ENCODE measurements around the gene MAT1A.
"Not testable (repeated sequence)": the region's sequence is repeated elsewhere in the genome, so short reads cannot be mapped to it uniquely, and the experiment has no call there.

Gene MAT1A

GRCh38 chr10:80264081-80265056 lies 25.1 kb downstream of the MAT1A start:
- Histone ChIP-seq H3K36me3 (ENCODE audit: control insufficient read depth, insufficient read depth, low read length) (no peaks in the 10 kb centered on the region), H3K4me3 (ENCODE audit: low read depth, low read length) (no peak overlapping the region; the same call in 1 of the 2 replicates), H3K9ac (ENCODE audit: low read length) (no peak overlapping the region), H3K9me3 (ENCODE audit: control insufficient read depth, insufficient read depth, low read depth, low read length) (peaks cover 7% of the 10 kb centered on the region; the same call in 1 of the 2 replicates), H3K4me1 (ENCODE audit: control insufficient read depth, insufficient read depth, low read length) (peaks cover 18% of the 10 kb centered on the region), H3K27ac (ENCODE audit: low read depth, low read length) (no peak overlapping the region), H3K27me3 (ENCODE audit: control insufficient read depth, insufficient read depth, low read length) (no peaks in the 10 kb centered on the region)

- no peak overlapping the region for H3K27ac ChIP-seq (ENCODE audit: low read depth, low read length)
- no peak overlapping the region for H3K4me3 ChIP-seq (ENCODE audit: low read depth, low read length)
- peaks cover 20% of the 10 kb centered on the region for H3K4me1 ChIP-seq (ENCODE audit: control insufficient read depth, insufficient read depth, low read length)
Measured at GRCh38 chr10:80261316-80262030, 28.0 kb downstream of the MAT1A start.

DNA sequence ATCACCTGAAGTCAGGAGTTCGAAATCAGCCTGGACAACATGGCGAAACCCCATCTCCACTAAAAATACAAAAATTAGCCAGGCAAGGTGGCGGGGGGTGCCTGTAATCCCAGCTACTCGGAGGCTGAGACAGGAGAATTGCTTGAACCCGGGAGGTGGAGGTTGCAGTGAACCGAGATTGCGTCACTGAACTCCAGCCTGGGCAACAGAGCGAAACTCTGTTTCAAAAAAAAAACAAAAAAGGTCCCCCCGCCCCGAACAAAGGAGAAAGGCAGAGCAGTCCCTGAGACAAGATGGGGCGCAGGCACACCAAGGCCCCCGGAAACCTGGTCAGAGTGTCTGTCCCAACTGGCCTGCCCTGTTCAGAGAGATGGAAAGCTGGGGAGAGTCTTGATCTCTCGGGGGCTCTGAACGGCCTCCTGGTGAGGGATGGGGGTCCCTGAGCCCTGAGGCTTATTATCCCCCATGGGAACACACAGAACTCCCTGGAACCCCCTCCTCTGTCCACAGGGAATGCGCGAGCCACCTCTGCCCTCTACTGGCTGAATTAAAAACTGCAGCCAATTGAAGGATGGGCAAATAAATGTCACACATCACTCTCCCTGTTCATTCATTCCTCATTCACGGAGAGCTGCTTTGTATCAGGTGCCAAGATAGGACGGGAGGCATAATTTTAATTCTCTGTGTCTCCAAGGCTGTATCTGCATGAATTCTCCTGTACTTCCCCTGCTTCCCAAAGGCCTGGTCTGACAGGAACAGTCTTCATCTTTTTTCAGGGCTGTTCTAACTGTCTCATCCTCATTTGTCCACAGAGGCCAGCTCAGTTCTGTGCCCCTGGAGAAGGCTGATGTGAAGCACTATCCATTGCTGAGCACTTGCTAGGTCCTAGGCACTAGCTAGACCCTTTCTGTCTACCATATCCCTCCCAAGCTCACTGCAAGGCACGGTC lies 28.9 kb downstream of the MAT1A start:
- no peaks in the 10 kb centered on the region for H3K36me3 ChIP-seq (ENCODE audit: control insufficient read depth, insufficient read depth, low read length)
- H3K4me1 ChIP-seq (ENCODE audit: control insufficient read depth, insufficient read depth, low read length) = peaks cover 13% of the 10 kb centered on the region
- H3K9ac ChIP-seq (ENCODE audit: low read length) = no peak overlapping the region
- H3K27ac ChIP-seq (ENCODE audit: low read depth, low read length) = no peak overlapping the region
- no peak overlapping the region for H3K4me3 ChIP-seq (ENCODE audit: low read depth, low read length)
- H3K9me3 ChIP-seq (ENCODE audit: control insufficient read depth, insufficient read depth, low read depth, low read length) = peaks cover 7% of the 10 kb centered on the region; the same call in 1 of the 2 replicates
- H3K27me3 ChIP-seq (ENCODE audit: control insufficient read depth, insufficient read depth, low read length) = 0 out of 2 replicates have a peak, but pooled peaks cover 6% of the 10 kb centered on the region

More at GRCh38 chr10:80261316-80262030, 28.0 kb downstream of the MAT1A start:
- Histone ChIP-seq H3K9me3 (ENCODE audit: control insufficient read depth, insufficient read depth, low read depth, low read length) (peaks cover 7% of the 10 kb centered on the region; the same call in 1 of the 2 replicates), H3K36me3 (ENCODE audit: control insufficient read depth, insufficient read depth, low read length) (no peaks in the 10 kb centered on the region), H3K27me3 (ENCODE audit: control insufficient read depth, insufficient read depth, low read length) (0 out of 2 replicates have a peak, but pooled peaks cover 2% of the 10 kb centered on the region), H3K9ac (ENCODE audit: low read length) (no peak overlapping the region)

DNA sequence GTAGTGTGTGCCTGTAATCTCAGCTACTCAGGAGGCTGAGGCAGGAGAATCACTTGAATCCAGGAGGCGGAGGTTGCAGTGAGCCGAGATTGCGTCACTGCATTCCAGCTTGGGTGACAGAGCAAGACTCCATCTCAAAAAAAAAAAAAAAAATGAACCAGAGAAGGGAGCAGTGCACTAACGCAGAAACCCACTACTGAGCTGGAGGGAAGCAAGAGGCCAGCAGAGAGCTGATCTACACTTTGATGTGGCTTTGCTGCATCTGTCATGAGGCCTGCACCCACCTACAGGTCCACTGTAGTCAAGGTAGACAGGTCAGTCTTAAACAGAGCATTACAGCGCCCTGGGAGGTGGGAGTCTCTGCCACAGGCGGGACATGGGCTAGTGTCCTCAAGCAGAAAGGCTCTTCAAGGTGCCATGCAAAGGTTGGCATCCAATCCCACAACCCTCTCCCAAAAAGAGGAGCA lies 30.0 kb downstream of the MAT1A start:
- H3K4me1 ChIP-seq (ENCODE audit: control insufficient read depth, insufficient read depth, low read length) = peaks cover 4% of the 10 kb centered on the region; the same call in 1 of the 2 replicates
- no peak overlapping the region for H3K27ac ChIP-seq (ENCODE audit: low read depth, low read length)
- H3K27me3 ChIP-seq (ENCODE audit: control insufficient read depth, insufficient read depth, low read length) = 0 out of 2 replicates have a peak, but pooled peaks cover 6% of the 10 kb centered on the region
- H3K9me3 ChIP-seq (ENCODE audit: control insufficient read depth, insufficient read depth, low read depth, low read length) = peaks cover 7% of the 10 kb centered on the region; the same call in 1 of the 2 replicates
- no peak overlapping the region for H3K9ac ChIP-seq (ENCODE audit: low read length)
- no peaks in the 10 kb centered on the region for H3K36me3 ChIP-seq (ENCODE audit: control insufficient read depth, insufficient read depth, low read length)
- H3K4me3 ChIP-seq (ENCODE audit: low read depth, low read length) = no peak overlapping the region

- not testable (repeated sequence) for H3K9me3 ChIP-seq (ENCODE audit: control insufficient read depth, insufficient read depth, low read depth, low read length); H3K9ac ChIP-seq (ENCODE audit: low read length); H3K4me3 ChIP-seq (ENCODE audit: low read depth, low read length); H3K4me1 ChIP-seq (ENCODE audit: control insufficient read depth, insufficient read depth, low read length); H3K27ac ChIP-seq (ENCODE audit: low read depth, low read length); H3K36me3 ChIP-seq (ENCODE audit: control insufficient read depth, insufficient read depth, low read length)
- peaks cover 10% of the 10 kb centered on the region; the same call in 1 of the 2 replicates for H3K27me3 ChIP-seq (ENCODE audit: control insufficient read depth, insufficient read depth, low read length)
Measured at GRCh38 chr10:80256798-80257197, 32.7 kb downstream of the MAT1A start.

GRCh38 chr10:80254726-80255125 lies 34.7 kb downstream of the MAT1A start:
- H3K9ac ChIP-seq (ENCODE audit: low read length); H3K9me3 ChIP-seq (ENCODE audit: control insufficient read depth, insufficient read depth, low read depth, low read length); H3K4me3 ChIP-seq (ENCODE audit: low read depth, low read length); H3K4me1 ChIP-seq (ENCODE audit: control insufficient read depth, insufficient read depth, low read length); H3K36me3 ChIP-seq (ENCODE audit: control insufficient read depth, insufficient read depth, low read length); H3K27ac ChIP-seq (ENCODE audit: low read depth, low read length): not testable (repeated sequence)
- peaks cover 10% of the 10 kb centered on the region; the same call in 1 of the 2 replicates for H3K27me3 ChIP-seq (ENCODE audit: control insufficient read depth, insufficient read depth, low read length)

- H3K4me3 ChIP-seq (ENCODE audit: low read depth, low read length); H3K36me3 ChIP-seq (ENCODE audit: control insufficient read depth, insufficient read depth, low read length); H3K9ac ChIP-seq (ENCODE audit: low read length); H3K9me3 ChIP-seq (ENCODE audit: control insufficient read depth, insufficient read depth, low read depth, low read length); H3K4me1 ChIP-seq (ENCODE audit: control insufficient read depth, insufficient read depth, low read length); H3K27ac ChIP-seq (ENCODE audit: low read depth, low read length): not testable (repeated sequence)
- H3K27me3 ChIP-seq (ENCODE audit: control insufficient read depth, insufficient read depth, low read length) = peaks cover 10% of the 10 kb centered on the region; the same call in 1 of the 2 replicates
Measured at GRCh38 chr10:80253963-80254271, 35.5 kb downstream of the MAT1A start.

DNA sequence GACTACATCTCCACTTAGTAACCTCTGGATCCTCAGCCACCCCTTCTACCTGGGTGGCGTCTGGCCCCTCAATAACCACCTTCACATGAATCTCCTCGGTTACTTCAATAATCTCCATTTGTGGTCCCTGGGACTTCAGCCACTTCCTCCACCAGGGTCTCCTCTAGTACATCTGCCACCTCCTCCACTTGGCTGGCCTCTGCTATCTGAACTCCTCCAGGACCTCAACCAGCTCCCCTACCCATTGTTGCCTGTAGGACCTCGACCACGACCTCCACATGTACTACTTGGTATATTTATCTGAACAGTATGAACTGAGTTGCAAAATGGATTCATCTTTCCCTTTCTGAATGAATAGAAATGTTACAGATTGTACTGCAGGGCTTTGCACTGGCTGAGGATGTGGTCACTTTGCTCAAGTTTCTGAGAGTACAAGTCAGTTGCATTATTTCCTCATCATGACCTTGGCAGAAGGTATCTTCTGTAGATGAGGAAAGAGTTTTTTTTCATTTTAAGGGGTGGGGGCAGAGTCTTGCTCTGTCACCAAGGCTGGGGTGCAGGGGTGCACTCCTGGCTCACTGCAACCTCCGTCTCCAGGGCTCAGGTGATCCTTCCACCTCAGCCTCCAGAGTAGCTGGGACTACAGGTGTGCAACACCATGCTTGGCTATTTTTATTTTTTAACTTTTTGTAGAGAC lies 36.0 kb downstream of the MAT1A start:
- Histone ChIP-seq H3K4me3 (ENCODE audit: low read depth, low read length) (no peak overlapping the region), H3K9me3 (ENCODE audit: control insufficient read depth, insufficient read depth, low read depth, low read length) (no peaks in the 10 kb centered on the region), H3K27ac (ENCODE audit: low read depth, low read length) (no peak overlapping the region), H3K9ac (ENCODE audit: low read length) (no peak overlapping the region), H3K36me3 (ENCODE audit: control insufficient read depth, insufficient read depth, low read length) (no peaks in the 10 kb centered on the region), H3K4me1 (ENCODE audit: control insufficient read depth, insufficient read depth, low read length) (peaks cover 4% of the 10 kb centered on the region; the same call in 1 of the 2 replicates), H3K27me3 (ENCODE audit: control insufficient read depth, insufficient read depth, low read length) (peaks cover 10% of the 10 kb centered on the region; the same call in 1 of the 2 replicates)

- H3K9ac ChIP-seq (ENCODE audit: low read length) = no peak overlapping the region
Measured at GRCh38 chr10:80252296-80252887, 37.1 kb downstream of the MAT1A start.

More at GRCh38 chr10:80252296-80252887, 37.1 kb downstream of the MAT1A start:
- Histone ChIP-seq H3K4me3 (ENCODE audit: low read depth, low read length) (no peak overlapping the region), H3K27me3 (ENCODE audit: control insufficient read depth, insufficient read depth, low read length) (peaks cover 10% of the 10 kb centered on the region; the same call in 1 of the 2 replicates), H3K27ac (ENCODE audit: low read depth, low read length) (no peak overlapping the region), H3K4me1 (ENCODE audit: control insufficient read depth, insufficient read depth, low read length) (peaks cover 4% of the 10 kb centered on the region; the same call in 1 of the 2 replicates), H3K36me3 (ENCODE audit: control insufficient read depth, insufficient read depth, low read length) (no peaks in the 10 kb centered on the region), H3K9me3 (ENCODE audit: control insufficient read depth, insufficient read depth, low read depth, low read length) (no peaks in the 10 kb centered on the region)
